IPS DF 6.9 (cell line): Measurements from ENCODE around the gene GATA2.
A peak's percentile ranks its signal among the peaks of the same experiment; 100 is the strongest.

Source experiments
- DNase-seq: peaks from one replicate; pipeline ENCODE4 v3.0.0-alpha.2; 2013; ENCODE audit warnings: low read depth, low spot score
- H3K27ac ChIP-seq: one replicate; pipeline ENCODE4 v1.5.1; 2013; ENCODE audit warnings: low read length, control low read depth
- H3K27me3 ChIP-seq: 2 replicates; pipeline ENCODE4 v1.6.1; 2013; ENCODE audit warnings: mild to moderate bottlenecking, low read length; ENCODE audit not compliant: control insufficient read depth, insufficient read depth
- H3K36me3 ChIP-seq: 2 replicates; pipeline ENCODE4 v1.6.1; 2013; ENCODE audit warnings: low read length; ENCODE audit not compliant: control insufficient read depth, insufficient read depth
- H3K4me1 ChIP-seq: 2 replicates; pipeline ENCODE4 v1.6.1; 2013; ENCODE audit warnings: low read length; ENCODE audit not compliant: control insufficient read depth, insufficient read depth
- H3K4me3 ChIP-seq: 2 replicates; pipeline ENCODE4 v1.5.1; 2013; ENCODE audit warnings: mild to moderate bottlenecking, low read length
- H3K9me3 ChIP-seq: 2 replicates; pipeline ENCODE4 v1.6.1; 2013; ENCODE audit warnings: low read length, inconsistent platforms; ENCODE audit not compliant: control insufficient read depth, insufficient read depth
- WGBS: extraction: QIAGEN DNeasy Blood & Tissue Kit; methylation state at CpG from one replicate; pipeline ENCODE4 v1.1.7; 2013; ENCODE audit warnings: mixed read lengths, missing lambda C conversion rate; ENCODE audit not compliant: insufficient read length, insufficient coverage; 5-methylcytosine and 5-hydroxymethylcytosine counted together

GATA2 gene

DNA sequence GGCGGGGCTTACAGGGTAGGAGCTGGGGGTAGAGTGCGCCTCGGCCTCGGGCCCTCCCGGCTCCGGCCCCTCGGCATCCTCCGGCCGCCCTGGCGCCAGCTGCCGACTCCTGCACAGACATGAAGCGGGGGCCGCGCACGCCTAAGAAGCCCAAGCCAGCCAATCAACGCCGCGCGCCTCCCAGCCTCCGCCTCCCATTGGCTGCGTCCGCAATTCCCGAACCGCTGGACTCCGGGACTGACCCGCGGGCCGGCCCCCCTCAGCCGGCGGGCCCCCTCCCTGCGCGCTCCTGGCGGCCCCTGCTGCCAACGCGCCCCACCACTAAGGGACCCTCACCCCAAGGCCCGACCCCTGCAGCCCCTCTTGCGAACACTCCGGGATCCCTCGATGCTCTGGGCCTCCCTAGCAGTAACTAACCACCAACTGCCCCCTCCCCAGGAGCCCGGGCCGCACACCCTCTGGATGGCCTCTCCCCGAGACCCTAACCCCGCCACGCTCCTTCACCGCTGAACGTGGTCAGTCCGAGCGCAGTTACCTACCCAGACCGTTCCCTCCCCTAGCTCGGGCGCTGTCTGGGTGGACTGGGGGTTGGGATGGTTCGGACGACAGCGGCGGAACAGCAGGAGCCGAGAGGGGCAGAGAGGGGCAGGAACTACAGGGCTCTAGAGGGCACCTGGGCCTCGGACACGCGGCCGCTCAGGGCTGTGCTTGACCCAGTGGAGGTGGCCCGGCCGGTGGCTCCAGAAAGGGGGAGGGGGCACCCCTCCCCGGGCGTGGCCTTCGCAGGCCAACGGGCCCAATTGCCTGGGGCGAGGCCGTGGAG is 5.0 kb downstream of the GATA2 start:
- H3K4me3 ChIP-seq = peak overlapping the region; percentile 21; the same call in 1 of the 2 replicates
- no peaks in the 10 kb centered on the region for H3K9me3 ChIP-seq
- H3K27ac ChIP-seq = no peak overlapping the region
- no CpG with 5 or more reads among the region's 68 CpGs for WGBS
- H3K36me3 ChIP-seq = no peaks in the 10 kb centered on the region
- H3K27me3 ChIP-seq = peaks cover 92% of the 10 kb centered on the region
- DNase-seq = no peak
- H3K4me1 ChIP-seq = peaks cover 16% of the 10 kb centered on the region

DNA sequence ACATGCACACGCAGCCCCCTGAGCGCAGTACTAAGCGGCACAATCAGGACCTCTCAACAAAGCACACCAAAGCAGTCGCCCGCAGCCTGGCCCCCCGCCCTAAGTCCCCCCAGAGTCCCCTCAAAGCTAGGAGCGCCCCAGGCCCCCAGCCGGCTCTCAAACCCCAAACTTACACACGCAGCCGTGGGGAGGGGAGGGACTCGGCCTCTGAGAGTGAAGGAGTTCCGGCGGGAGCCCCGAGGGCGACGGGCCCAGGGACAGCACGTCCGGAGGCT is 5.5 kb downstream of the GATA2 start:
- no CpG with 5 or more reads among the region's 18 CpGs for WGBS
- Histone ChIP-seq H3K9me3 (no peaks in the 10 kb centered on the region), H3K27ac (no peak overlapping the region), H3K36me3 (no peaks in the 10 kb centered on the region), H3K27me3 (peaks cover 92% of the 10 kb centered on the region), H3K4me3 (peak overlapping the region; percentile 0; the same call in 1 of the 2 replicates), H3K4me1 (peaks cover 16% of the 10 kb centered on the region)
- DNase-seq = no peak

DNA sequence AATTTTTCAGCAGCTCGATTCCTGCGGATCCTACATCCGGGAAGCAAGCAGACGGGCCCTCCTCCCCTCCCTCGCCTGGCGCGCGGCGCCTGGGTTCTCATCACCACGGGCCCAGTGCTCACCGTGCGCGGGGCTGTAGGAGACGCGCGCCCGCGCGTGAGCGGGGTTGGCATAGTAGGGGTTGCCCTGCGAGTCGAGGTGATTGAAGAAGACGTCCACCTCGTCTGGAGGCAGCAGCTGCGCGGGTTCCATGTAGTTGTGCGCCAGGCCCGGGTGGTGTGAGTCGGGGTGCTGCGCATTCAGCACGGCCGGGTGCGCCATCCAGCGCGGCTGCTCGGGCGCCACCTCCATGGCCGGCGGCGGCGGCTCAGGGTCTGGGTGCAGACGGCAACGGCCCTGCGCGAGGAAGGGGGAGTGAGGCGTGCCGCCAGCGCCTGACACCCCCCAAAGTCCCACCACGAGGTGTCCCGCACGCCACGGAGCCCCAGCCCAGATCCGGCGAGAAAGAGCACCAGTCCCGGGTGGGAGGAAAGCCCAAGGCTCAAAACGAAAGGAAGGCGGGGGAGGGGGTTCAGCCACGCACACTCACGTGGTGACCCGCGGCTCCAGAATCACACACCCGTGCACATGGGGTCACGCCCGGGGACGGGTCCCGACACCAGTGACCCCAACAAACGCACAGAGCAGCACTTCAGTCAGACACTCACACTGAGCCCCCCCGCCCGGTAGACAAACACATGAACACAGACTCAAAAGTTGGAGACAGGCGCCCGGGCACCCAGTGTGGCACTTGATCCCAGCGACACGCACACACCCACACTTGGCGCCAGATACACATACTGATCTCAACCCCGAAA is 6.1 kb downstream of the GATA2 start:
- Histone ChIP-seq H3K27me3 (peaks cover 92% of the 10 kb centered on the region), H3K4me1 (peaks cover 15% of the 10 kb centered on the region), H3K9me3 (no peaks in the 10 kb centered on the region), H3K4me3 (peak overlapping the region; percentile 9; the same call in 1 of the 2 replicates), H3K27ac (no peak overlapping the region), H3K36me3 (no peaks in the 10 kb centered on the region)
- no CpG with 5 or more reads among the region's 75 CpGs for WGBS
- no peak for DNase-seq

DNA sequence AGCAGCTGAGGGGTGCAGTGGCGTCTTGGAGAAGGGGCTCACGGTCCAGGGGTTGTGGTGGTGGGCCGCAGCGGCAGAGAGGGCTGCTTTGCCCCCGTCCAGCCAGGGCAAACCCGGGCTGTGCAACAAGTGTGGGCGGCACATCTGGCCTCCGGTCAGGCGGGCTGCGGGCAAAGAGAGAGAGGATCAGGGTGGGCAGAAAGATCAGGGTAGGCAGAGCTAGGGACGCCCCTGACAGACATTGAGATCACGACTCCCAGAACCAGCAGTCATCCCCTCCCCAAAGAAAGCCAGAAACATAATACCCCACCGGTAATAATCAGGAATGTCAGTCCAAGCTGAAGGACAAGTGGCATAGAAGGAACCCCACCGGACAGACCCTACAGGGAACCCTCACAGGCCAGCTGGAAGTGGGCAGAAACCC is 6.8 kb downstream of the GATA2 start:
- peaks cover 16% of the 10 kb centered on the region for H3K4me1 ChIP-seq
- H3K36me3 ChIP-seq = no peaks in the 10 kb centered on the region
- DNase-seq = no peak
- WGBS = no CpG with 5 or more reads among the region's 14 CpGs
- no peak overlapping the region for H3K27ac ChIP-seq
- no peaks in the 10 kb centered on the region for H3K9me3 ChIP-seq
- H3K27me3 ChIP-seq = peaks cover 92% of the 10 kb centered on the region
- H3K4me3 ChIP-seq = no peak overlapping the region

- H3K4me3 ChIP-seq = no peak overlapping the region
- H3K36me3 ChIP-seq = no peaks in the 10 kb centered on the region
- DNase-seq = no peak
- H3K27ac ChIP-seq = no peak overlapping the region
- peaks cover 92% of the 10 kb centered on the region for H3K27me3 ChIP-seq
- H3K9me3 ChIP-seq = no peaks in the 10 kb centered on the region
- WGBS = no CpG with 5 or more reads among the region's 29 CpGs
- H3K4me1 ChIP-seq = peaks cover 19% of the 10 kb centered on the region
Observed at GRCh38 chr3:128485282-128486204, 7.5 kb downstream of the GATA2 start.

- H3K9me3 ChIP-seq = no peaks in the 10 kb centered on the region
- H3K27ac ChIP-seq = no peak overlapping the region
- no peak for DNase-seq
- peaks cover 17% of the 10 kb centered on the region for H3K4me1 ChIP-seq
- H3K36me3 ChIP-seq = no peaks in the 10 kb centered on the region
- H3K27me3 ChIP-seq = peaks cover 92% of the 10 kb centered on the region
- no CpG with 5 or more reads among the region's 16 CpGs for WGBS
- H3K4me3 ChIP-seq = no peak overlapping the region
Observed at GRCh38 chr3:128484404-128485281, 8.4 kb downstream of the GATA2 start.

DNA sequence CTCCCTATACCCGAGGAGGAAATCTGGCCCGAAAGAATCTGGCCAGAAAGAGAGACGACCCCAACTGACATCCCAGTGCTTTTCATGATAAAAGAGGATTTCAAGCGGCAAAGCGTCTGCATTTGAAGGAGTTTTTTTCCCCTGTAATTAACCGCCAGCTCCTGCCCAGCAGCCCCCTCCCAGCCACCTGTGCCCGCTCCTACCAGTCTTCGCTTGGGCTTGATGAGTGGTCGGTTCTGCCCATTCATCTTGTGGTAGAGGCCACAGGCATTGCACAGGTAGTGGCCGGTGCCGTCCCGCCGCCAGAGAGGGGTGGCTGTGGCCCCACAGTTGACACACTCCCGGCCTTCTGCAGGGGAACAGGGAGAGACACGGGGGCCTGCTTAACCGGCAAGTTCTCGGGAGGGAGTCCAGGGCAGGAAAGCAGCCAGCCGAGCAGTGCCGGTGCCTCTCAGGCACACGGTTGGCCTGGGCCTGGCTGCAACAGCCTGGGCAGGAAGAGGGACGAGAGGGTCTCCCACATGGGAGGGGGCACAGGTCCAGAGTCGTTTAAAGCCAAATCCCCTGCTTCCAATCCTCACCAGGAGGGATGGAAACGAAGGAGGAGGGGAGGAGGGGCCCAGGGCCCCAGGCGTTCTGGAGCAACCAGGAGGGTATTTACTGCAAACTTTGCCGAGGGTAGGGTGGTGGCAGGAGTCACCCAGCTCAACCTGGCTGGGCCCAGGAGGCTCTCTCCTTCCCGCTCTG is 9.2 kb downstream of the GATA2 start:
- Histone ChIP-seq H3K36me3 (no peaks in the 10 kb centered on the region), H3K9me3 (no peaks in the 10 kb centered on the region), H3K27me3 (peaks cover 92% of the 10 kb centered on the region), H3K27ac (no peak overlapping the region), H3K4me3 (no peak overlapping the region), H3K4me1 (peaks cover 17% of the 10 kb centered on the region)
- no CpG with 5 or more reads among the region's 26 CpGs for WGBS
- no peak for DNase-seq

- Histone ChIP-seq H3K36me3 (no peaks in the 10 kb centered on the region), H3K27me3 (peaks cover 93% of the 10 kb centered on the region), H3K27ac (no peak overlapping the region), H3K9me3 (no peaks in the 10 kb centered on the region), H3K4me3 (no peak overlapping the region), H3K4me1 (peaks cover 17% of the 10 kb centered on the region)
- DNase-seq = no peak
- WGBS = no CpG with 5 or more reads among the region's 33 CpGs
Observed at GRCh38 chr3:128482666-128483656, 10.0 kb downstream of the GATA2 start.
